H7 (cell line): Measurements from ENCODE around the gene DNAJC5. TPM values are rescaled to one million over a fixed set of nuclear protein-coding genes. Genes with fewer than 3 reads are reported as not detected.
"Not testable (repeated sequence)": the region's sequence is repeated elsewhere in the genome, so short reads cannot be mapped to it uniquely, and the experiment has no call there.

Source experiments
- DNase-seq: peaks from one replicate; pipeline ENCODE4 v3.0.0; 2012
- H3K27me3 ChIP-seq: 2 replicates; pipeline ENCODE4 v1.6.0; 2011; ENCODE audit warnings: mild to moderate bottlenecking, low read length; ENCODE audit not compliant: control insufficient read depth, insufficient read depth
- H3K36me3 ChIP-seq: replicated peaks from 2 replicates; pipeline ENCODE4 v1.5.1; 2011; ENCODE audit warnings: low read length; ENCODE audit not compliant: control insufficient read depth, insufficient read depth
- H3K4me3 ChIP-seq: 2 replicates; pipeline ENCODE4 v1.5.1; 2011; ENCODE audit warnings: low read depth, mild to moderate bottlenecking, control low read depth, low read length, moderate library complexity; ENCODE audit not compliant: insufficient read depth
- total RNA-seq: library from RNA; depleted of rRNA; stranded (reverse); fragments of >200 nt; shearing (Covaris generic); gene quantifications from 2 replicates; pipeline ENCODE4 v1.2.3, GENCODE V29; 2014

DNAJC5 gene
- total RNA-seq, 1 experiment from 2014 or later, result 30.8 TPM

DNA sequence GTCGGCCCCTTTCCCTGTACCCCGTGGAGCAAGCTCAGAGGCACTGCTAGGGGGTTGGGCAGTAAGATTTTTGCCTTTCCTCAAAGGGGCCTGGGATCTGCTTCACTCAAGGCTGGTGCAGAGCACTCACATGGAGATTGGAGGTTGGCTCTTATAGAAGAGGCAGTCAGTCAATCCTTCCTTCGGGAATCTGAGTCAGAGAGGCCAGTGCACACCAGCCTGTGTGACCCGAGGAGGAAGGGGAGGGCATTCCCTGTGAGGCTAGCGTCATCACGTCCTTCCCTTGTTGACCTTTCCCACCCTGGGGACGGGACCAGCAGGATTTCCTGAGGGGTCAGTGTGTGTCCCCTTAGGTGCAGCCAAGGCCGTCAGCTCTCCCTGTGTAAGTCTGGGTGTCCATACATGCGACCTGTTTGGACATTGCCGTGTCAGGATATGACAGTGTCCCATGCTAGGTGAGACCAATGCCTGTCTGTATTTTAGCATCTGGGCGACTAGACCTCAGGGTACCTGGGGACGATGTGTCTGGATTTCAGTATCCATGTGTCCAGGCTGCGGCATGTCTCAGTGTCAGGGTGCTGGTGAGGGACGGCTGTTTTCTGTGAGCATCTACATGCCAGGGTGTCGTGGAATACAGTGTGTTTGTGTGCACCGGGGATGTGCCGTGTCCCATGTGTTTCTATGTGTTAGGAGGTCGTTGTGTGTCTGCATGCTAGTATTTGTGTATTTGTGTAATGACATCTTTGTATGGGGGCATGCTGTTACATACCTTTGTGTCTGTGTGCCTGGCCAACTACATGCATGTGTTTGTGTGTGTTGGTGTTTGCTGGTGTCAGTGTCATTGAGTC is 77.6 kb downstream of the DNAJC5 start:
- H3K27me3 ChIP-seq, result peaks cover 5% of the 10 kb centered on the region
- H3K36me3 ChIP-seq, result peaks cover 1% of the 10 kb centered on the region
- peak; percentile 27 for DNase-seq
- no peak overlapping the region for H3K4me3 ChIP-seq

DNA sequence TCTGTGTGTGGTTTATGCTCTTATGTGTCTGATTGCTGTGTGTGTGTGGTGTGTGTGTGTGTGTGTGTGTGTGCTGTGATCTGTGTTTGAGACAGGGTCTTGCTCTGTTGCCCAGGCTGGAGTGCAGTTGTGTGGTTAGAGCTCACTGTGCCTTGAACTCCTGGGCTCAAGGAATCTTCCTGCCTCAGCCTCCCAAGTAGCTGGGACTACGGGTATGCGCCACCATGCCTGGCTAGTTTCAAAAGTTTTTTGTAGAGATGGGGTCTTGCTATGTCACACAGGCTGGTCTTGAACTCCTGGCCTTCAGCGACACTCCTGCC is 78.2 kb downstream of the DNAJC5 start:
- DNase-seq, result no peak

DNA sequence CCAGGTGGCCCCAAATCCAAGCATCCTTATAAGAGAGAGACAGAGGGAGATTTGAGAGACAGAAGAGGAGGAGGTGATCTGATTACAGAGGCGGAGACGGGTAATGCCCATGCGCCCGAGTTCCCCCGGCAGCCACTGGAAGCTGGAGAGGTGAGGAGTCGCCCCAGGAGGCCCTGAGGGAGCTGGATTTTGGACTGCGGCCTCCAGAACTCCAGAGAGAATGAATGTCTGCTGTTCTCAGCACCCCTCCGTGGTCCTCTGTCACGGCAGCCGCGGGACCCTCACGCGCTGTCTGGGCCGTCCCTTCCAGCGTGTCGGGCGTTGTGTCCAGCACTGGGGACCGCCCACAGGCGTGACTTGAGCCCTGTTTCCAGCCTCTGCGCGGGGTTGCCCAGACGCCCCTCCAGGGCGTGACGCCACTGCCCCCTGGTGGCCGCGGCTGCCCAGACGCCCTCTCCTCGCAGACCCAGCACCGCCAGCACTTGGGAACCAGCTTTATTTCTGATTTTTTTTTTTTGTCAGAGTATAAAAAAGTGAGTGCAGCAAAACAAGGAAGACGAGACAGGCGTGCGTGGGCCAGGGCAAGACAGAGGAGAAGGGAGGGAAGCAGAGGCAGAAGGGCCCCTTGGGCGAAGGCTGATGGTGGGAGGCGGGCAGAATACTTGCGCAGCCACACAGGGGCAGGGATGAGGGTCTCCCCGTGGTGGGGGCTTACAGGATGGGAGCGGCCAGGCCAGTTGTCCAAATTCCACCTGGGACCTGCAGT is 78.9 kb downstream of the DNAJC5 start:
- peaks cover 10% of the 10 kb centered on the region for H3K27me3 ChIP-seq
- no peaks in the 10 kb centered on the region for H3K36me3 ChIP-seq
- H3K4me3 ChIP-seq, result peak overlapping the region; percentile 53
- DNase-seq, result peak; percentile 97

More for the DNA sequence above, 78.2 kb downstream of the DNAJC5 start:
- no peaks in the 10 kb centered on the region; the same call in 1 of the 2 replicates for H3K36me3 ChIP-seq
- H3K27me3 ChIP-seq, result peaks cover 7% of the 10 kb centered on the region
- H3K4me3 ChIP-seq, result no peak overlapping the region

DNA sequence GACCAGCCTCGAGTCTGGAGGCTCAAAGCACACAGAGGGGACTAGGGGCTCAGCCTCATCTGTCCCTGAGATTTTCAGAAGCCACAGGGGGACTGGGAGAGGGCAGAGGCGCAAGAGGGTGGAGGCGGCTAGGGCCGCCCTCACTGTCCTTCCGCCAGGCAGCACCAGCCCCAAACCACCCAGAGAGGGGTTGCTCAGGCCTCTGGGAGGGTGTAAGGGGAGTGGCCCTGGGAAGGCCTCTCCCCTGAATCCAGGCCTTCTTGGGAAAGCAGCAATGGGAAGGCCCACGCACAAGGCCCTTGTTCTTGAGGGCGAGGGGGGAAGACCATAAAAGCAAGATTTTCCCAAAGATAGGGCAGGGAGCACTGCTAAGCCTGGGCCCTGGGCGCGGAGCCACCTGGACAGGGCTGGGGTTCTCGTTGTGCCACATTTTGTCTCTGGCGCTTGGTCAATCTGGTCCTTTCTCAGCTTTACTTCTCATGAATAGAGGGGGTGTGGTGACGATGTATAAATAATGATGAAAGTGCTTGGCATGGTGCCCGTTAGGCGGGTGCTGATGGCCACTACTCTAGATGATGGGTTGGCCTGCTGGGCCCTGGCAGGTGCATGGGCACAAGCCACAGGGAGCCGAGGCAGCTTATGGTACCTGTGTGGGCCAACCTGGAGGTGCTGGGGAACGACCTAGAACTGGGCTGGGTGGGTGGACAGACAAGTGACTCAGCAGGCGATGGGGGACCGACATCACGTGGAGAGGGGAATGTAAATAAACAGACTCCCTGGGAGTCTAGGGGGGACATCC is 79.7 kb downstream of the DNAJC5 start:
- Histone ChIP-seq H3K4me3 (no peak overlapping the region), H3K27me3 (peaks cover 10% of the 10 kb centered on the region), H3K36me3 (no peaks in the 10 kb centered on the region)
- DNase-seq, result peak; percentile 65

DNA sequence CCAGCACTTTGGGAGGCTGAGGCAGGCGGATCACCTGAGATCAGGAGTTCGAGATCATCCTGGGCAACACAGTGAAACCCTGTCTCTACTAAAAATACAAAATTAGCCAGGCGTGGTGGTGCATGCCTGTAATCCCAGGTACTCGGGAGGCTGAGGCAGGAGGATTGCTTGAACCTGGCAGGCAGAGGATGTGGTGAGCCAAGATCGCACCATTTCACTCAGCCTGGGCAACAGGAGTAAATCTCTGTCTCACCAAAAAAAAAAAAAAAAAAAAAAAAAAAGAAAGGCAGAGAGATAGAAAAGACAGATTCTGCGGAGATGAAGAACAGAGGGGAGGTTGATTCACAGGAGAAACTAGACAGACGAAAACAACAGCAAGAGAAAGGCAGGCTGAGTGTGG is 81.6 kb downstream of the DNAJC5 start:
- not testable (repeated sequence) for DNase-seq, H3K36me3 ChIP-seq, H3K4me3 ChIP-seq, H3K27me3 ChIP-seq

DNA sequence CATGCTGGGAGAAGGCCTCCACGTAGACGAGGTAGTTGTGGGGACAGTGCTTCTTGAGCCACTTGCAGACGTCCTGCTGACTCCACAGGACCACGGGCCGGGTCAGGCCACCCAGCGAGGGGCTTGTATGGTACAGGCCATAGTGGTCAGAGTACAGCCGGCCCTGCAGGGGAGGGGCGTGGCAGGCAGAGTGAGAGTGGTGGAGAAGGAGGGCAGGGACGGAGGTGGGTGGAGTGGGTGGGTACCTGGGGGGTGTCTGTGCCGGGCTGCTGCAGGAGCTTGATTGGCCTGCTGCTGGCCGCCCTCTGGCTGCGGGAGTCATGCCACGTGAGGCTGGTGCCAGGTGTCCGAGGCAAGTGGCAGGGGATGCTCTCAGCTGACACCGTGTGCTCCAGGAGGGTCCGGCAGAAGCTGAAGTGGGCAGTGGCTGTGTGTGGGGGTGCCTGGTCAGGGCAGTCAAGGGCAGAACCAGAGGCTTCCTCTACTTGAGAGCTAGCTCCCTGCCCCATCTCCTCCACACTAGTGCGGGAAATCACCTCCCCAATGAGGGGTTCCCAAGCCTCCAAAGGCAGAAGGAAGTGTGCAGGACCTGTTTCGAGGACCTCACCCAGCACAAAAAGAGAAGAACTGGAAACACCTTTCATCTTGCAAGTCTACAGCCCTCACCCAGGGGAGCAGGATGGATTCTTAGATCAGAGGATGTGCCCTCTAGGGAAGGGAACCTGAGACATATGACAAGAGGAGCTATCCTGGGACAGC is 82.2 kb downstream of the DNAJC5 start:
- Histone ChIP-seq H3K4me3 (no peak overlapping the region), H3K27me3 (peaks cover 10% of the 10 kb centered on the region), H3K36me3 (no peaks in the 10 kb centered on the region)
- DNase-seq, result peak; percentile 36

DNA sequence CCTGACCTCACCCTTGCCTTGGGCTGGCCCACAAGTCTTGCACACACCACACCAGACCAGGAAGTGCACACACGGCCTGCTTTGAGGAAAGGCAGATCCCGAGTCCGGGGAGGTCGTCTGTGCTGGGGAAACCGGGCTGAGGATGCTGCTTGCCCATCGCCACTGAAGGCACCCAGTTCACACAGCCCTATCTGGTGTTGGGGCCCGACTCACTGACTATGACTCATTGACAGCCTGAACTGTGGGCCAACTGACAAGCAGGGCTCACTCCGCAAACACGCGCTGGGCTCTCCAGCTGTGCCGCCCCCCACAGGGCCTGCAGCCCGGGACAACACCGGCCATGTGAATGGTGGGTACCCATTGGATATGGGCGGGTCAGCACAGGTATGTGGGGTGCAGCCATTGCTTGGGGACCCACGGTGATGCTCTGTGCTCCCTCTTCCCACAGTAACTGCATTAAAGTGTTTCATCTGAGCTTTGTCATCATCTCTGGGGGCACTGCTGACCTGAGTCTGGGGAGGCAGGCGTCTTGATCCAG is 82.9 kb downstream of the DNAJC5 start:
- H3K4me3 ChIP-seq, result no peak overlapping the region
- 0 out of 2 replicates have a peak, but pooled peaks cover under 1% of the 10 kb centered on the region for H3K36me3 ChIP-seq
- H3K27me3 ChIP-seq, result peaks cover 9% of the 10 kb centered on the region
- peak; percentile 42 for DNase-seq

DNA sequence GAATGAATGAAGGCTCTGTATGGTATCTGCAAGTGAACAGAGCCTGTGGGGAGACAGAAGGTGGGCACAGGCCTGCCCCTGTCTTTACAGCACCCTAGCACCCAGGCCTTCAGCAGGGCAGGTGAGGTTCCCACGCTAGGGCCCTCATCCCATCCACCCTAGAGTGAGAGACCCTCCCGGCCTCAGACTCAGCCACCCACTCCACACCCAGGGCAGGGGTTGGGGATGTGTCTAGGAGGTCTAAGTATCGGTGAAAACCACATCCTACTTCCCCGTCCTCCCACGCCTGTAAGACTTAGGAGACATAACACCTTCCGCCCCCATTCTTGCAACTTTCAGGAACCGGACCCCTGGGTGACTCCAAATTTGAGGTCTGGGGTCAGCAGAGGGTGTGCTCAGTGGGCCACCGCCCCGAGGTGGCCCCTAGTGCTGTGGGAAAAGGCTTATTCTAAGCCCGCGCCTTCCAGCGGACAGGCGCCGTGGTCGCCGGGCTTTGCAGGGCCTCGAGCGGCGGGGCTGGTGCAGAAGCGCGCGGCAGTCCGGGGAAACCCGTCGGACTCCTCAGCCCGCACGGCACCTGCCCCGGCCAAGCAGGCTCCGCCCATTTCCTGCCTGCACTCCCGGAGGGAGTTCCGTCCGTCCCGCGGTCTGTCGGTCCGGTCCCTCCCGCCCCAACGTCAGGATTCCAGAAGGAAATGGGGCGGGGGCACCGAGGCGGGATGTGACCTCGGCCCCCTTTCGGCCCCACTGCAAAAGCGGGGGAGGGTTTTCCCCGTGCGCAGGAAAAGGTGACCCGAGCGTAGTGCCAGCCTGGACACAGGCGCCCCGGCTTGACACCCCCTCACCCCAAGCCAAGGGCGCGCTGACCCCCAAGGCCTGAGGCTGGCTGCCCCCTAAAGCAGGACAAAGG is 83.6 kb downstream of the DNAJC5 start:
- peaks cover 8% of the 10 kb centered on the region; the same call in 1 of the 2 replicates for H3K27me3 ChIP-seq
- DNase-seq, result peak; percentile 93
- 0 out of 2 replicates have a peak, but pooled peaks cover 1% of the 10 kb centered on the region for H3K36me3 ChIP-seq
- peak overlapping the region; percentile 80 for H3K4me3 ChIP-seq

DNA sequence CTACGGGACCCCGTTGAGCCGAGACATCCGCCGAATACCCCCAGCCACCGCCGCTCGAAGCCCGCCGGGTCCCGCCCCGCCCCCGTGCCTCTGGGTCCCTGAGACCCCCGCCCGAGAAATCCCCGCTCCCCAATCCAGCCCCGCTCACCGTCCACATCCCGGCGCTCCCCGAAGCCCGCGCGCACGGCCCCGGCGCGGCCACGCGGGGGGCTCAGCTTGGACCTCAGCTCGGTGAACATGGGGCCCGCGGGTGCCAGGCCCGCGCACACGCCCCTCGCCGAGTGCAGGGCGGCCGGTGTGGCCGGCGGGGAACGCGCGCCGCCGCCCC is 84.3 kb downstream of the DNAJC5 start:
- DNase-seq, result peak; percentile 88
- H3K36me3 ChIP-seq, result 0 out of 2 replicates have a peak, but pooled peaks cover 1% of the 10 kb centered on the region

DNA sequence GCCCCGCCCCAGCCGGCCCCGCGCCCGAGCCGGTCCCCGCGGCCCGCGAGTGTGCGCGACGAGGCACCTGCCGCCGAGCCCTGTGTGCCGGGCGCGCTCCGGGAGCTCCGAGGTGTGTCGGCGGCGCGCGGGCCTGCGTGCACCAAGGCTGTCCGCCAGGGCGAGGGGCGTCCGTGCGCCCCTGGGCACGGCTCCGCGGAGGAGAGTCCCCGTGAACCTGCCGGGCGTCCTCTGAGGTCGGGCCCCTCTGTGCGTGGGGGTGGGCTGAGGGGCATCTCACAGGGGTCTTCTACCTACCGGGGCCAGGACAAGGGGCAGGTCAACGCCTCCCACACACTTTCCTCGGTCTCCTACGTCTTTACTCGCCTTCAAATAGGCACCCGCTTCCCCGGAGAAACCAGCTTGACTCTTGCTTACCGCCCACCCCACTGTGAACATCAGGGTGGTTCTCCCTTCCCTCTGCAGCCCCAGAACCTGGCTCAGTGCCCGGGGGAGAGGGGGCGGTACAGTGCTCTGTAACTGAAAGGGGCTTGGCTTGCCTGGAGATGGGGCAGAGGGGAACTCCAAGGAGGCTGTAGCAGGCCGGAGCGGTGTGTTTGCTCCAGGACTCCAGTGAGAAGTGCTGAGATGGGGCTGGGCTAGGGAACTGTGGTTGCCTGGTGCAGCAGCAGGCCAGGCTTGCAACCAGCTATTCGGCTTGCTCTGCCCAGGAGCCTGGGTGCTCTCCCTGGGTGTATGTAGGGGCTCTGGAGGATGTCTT is 84.8 kb downstream of the DNAJC5 start, which contains the start of gene SAMD10:
Gene SAMD10, minus strand, starts transcription at position 86 of the 760 bp plus-strand sequence. CDS start 175 bp downstream, outside the sequence.
- peaks cover 5% of the 10 kb centered on the region for H3K36me3 ChIP-seq
- H3K27me3 ChIP-seq, result peaks cover 8% of the 10 kb centered on the region; the same call in 1 of the 2 replicates
- peak; percentile 89 for DNase-seq
- H3K4me3 ChIP-seq, result peak within 1 kb of the TSS; percentile 80

More for the DNA sequence above, 84.3 kb downstream of the DNAJC5 start:
- Histone ChIP-seq H3K4me3 (peak overlapping the region; percentile 80), H3K27me3 (peaks cover 8% of the 10 kb centered on the region; the same call in 1 of the 2 replicates)

DNA sequence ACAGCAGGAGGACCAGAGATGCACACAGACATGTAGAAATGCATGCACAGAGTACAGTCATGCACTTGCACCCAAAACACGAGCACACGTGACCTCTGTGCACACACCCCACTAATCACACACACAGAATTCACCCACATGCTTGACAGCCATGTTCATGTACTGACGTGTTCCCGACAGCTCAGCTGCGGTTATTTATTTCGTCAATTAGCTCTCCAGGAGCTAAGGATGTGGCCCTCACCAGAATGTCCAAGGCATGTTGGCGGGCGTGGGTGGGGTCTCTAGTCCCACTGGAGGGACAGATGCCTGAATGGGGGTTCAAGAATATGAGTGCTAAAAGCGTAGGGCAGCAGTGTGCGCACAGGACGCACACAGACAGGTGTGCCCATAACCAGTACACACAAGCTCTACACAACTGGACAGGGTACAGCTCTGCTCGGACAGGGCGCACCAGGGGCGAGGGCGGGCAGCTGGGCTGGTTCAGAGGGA is 85.4 kb downstream of the DNAJC5 start:
- no peak for DNase-seq
- peak overlapping the region; percentile 80; the same call in 1 of the 2 replicates for H3K4me3 ChIP-seq
- H3K27me3 ChIP-seq, result peaks cover 8% of the 10 kb centered on the region; the same call in 1 of the 2 replicates
- peaks cover 10% of the 10 kb centered on the region for H3K36me3 ChIP-seq
